T-cell (primary cell): ENCODE data around the gene TNNT2. TPM values are rescaled to one million over a fixed set of nuclear protein-coding genes. Genes with fewer than 3 reads are reported as not detected.

ENCODE experiments used
- ATAC-seq, 4 experiments: fragments of 200-7000 bp in 3 of 4; fragments of 150-1000 bp in 1 of 4; cut with Tn5 transposase; replicated peaks in 1 of 4; 1 replicate in 3 of 4; 2 replicates in 1 of 4; pipeline ENCODE4 v1.10.0; 2021; ENCODE audit warnings: moderate library complexity in 3 of 4, mild to moderate bottlenecking in 2 of 4, moderate number of reproducible peaks in 1 of 4
- CTCF ChIA-PET, 2 donors: fragments of 300-600 bp; sonication (Branson Sonifier 250); formaldehyde crosslinking; loops; one replicate each; lab custom pipeline; 2022; ENCODE audit warnings: antibody characterized with exemption in 2 of 2; lab: Charles Lee
- POLR2A ChIA-PET, 2 donors: fragments of 300-600 bp; sonication (Branson Sonifier 250); formaldehyde crosslinking; loops; one replicate each; lab custom pipeline; 2022; ENCODE audit warnings: antibody characterized with exemption in 2 of 2; lab: Charles Lee
- DNase-seq, 35 experiments: peaks; one replicate each; pipeline versions ENCODE4 v3.0.0 to v3.0.0-alpha.2; 2013 to 2023
- H3K27ac ChIP-seq: one replicate; pipeline ENCODE4 v1.5.1; 2013; ENCODE audit warnings: low read length
- H3K27me3 ChIP-seq, 2 experiments: replicated peaks in 1 of 2; 1 replicate in 1 of 2; 2 replicates in 1 of 2; pipeline versions ENCODE4 v1.6.1 to v1.7.0; 2013; ENCODE audit warnings: low read length in 1 of 2, mixed read lengths in 1 of 2; ENCODE audit not compliant: control insufficient read depth in 2 of 2, insufficient read depth in 2 of 2; ENCODE audit errors: extremely low read depth in 1 of 2
- H3K36me3 ChIP-seq, 2 donors: 1 replicate in 1 of 2; 2 replicates in 1 of 2; pipeline versions ENCODE4 v1.6.1 to v1.7.0; 2013; ENCODE audit warnings: low read length in 1 of 2; ENCODE audit not compliant: control insufficient read depth in 2 of 2, insufficient read depth in 1 of 2; ENCODE audit errors: extremely low read depth in 1 of 2
- H3K4me1 ChIP-seq, 2 experiments: 1 replicate in 1 of 2; 2 replicates in 1 of 2; pipeline versions ENCODE4 v1.6.1 to v1.7.0; 2013; ENCODE audit warnings: low read length in 2 of 2, mixed read lengths in 1 of 2; ENCODE audit not compliant: insufficient read depth in 2 of 2, control insufficient read depth in 1 of 2; ENCODE audit errors: extremely low read depth in 1 of 2
- H3K4me3 ChIP-seq, 2 donors: 1 replicate in 1 of 2; 2 replicates in 1 of 2; pipeline versions ENCODE4 v1.5.1 to v1.7.0; 2013; ENCODE audit warnings: mild to moderate bottlenecking in 2 of 2, low read length in 1 of 2, moderate library complexity in 1 of 2; ENCODE audit not compliant: control insufficient read depth in 1 of 2; ENCODE audit errors: extremely low read depth in 1 of 2
- H3K9me3 ChIP-seq: 2 replicates; pipeline ENCODE4 v1.7.0; 2013
- H3K27ac Mint-ChIP-seq, 2 donors: one replicate each; pipeline ENCODE4 v1.8.0; 2020 to 2021; ENCODE audit warnings: mild to moderate bottlenecking in 2 of 2, mixed read lengths in 2 of 2
- H3K27me3 Mint-ChIP-seq, 2 donors: one replicate each; pipeline ENCODE4 v1.8.0; 2021 to 2022; ENCODE audit warnings: mixed read lengths in 2 of 2
- H3K36me3 Mint-ChIP-seq: one replicate; pipeline ENCODE4 v1.8.0; 2021; ENCODE audit warnings: mixed read lengths
- H3K4me1 Mint-ChIP-seq, 3 donors: one replicate each; pipeline ENCODE4 v1.8.0; 2020 to 2022; ENCODE audit warnings: mixed read lengths in 3 of 3, mild to moderate bottlenecking in 1 of 3
- H3K4me3 Mint-ChIP-seq, 3 donors: one replicate each; pipeline ENCODE4 v1.8.0; 2020 to 2022; ENCODE audit warnings: mild to moderate bottlenecking in 3 of 3, mixed read lengths in 3 of 3, moderate library complexity in 3 of 3
- H3K9me3 Mint-ChIP-seq, 3 donors: one replicate each; pipeline ENCODE4 v1.8.0; 2020 to 2022; ENCODE audit warnings: mixed read lengths in 3 of 3
- WGBS: methylation state at CpG from one replicate; pipeline ENCODE4 v1.1.5; 2013; ENCODE audit warnings: missing lambda C conversion rate; ENCODE audit not compliant: insufficient coverage; 5-methylcytosine and 5-hydroxymethylcytosine counted together
- total RNA-seq, 35 experiments: library from RNA in 6 of 35; stranded (reverse) in 6 of 35; fragments of 120-200 nt in 1 of 35; gene quantifications; one replicate each; pipeline versions ENCODE4 v1.2.1 to v1.2.4 and lab custom pipeline; 2013 to 2026

TNNT2 gene
- total RNA-seq (not detected), total RNA-seq (lab: John Stamatoyannopoulos, UW) (0 to 0.75 (median 0) reads per million in 29 experiments)
- total RNA-seq (2013): 0.37 TPM

- CTCF ChIA-PET: no interaction called here
- no peaks in the 10 kb centered on the region for H3K9me3 Mint-ChIP-seq
- H3K4me1 Mint-ChIP-seq: no peaks in the 10 kb centered on the region
- ATAC-seq: no peak
- H3K27ac Mint-ChIP-seq: no peak within 1 kb of the TSS
- no peaks in the 10 kb centered on the region for H3K36me3 ChIP-seq
- H3K27me3 ChIP-seq: peaks cover 0 to 45% of the 10 kb centered on the region in 2 experiments
- no peak within 1 kb of the TSS for H3K4me3 ChIP-seq
- H3K27me3 Mint-ChIP-seq: peaks cover 6 to 23% of the 10 kb centered on the region in 2 donors
- POLR2A ChIA-PET: no interaction called here
- no peak for DNase-seq
- no peaks in the 10 kb centered on the region for H3K4me1 ChIP-seq
- WGBS: 29% methylated on average over 1 of the region's 9 CpGs
- H3K27ac ChIP-seq: no peak within 1 kb of the TSS
- no peaks in the 10 kb centered on the region for H3K9me3 ChIP-seq
- H3K36me3 Mint-ChIP-seq: no peaks in the 10 kb centered on the region
- H3K4me3 Mint-ChIP-seq: no peak within 1 kb of the TSS
These were observed at the start of gene TNNT2 for GRCh38 chr1:201377611-201378092. Gene TNNT2 (minus strand): TSS chr1:201377680. CDS start chr1:201373254, 4,426 bp downstream.

- peaks cover 0 to 14% of the 10 kb centered on the region in 2 donors for H3K27me3 Mint-ChIP-seq
These were observed 49.2 kb upstream of the TNNT2 start for GRCh38 chr1:201426479-201427310.

GRCh38 chr1:201424146-201424545 lies 46.7 kb upstream of the TNNT2 start:
- Histone ChIP-seq H3K9me3 (no peaks in the 10 kb centered on the region), H3K27me3 (peaks cover 0 to 27% of the 10 kb centered on the region in 2 experiments), H3K27ac (no peak overlapping the region), H3K4me1 (no peaks in the 10 kb centered on the region), H3K4me3 (no peak overlapping the region), H3K36me3 (no peaks in the 10 kb centered on the region)
- Mint-ChIP-seq H3K9me3 (no peaks in the 10 kb centered on the region), H3K27ac (no peak overlapping the region), H3K4me1 (no peaks in the 10 kb centered on the region), H3K4me3 (no peak overlapping the region), H3K36me3 (no peaks in the 10 kb centered on the region), H3K27me3 (peaks cover 3 to 4% of the 10 kb centered on the region in 2 donors)
- ChIA-PET CTCF (no interaction called here), POLR2A (no interaction called here)
- DNase-seq (no peak), ATAC-seq (no peak)
- WGBS: 79% methylated on average over 2 of the region's 2 CpGs

More at GRCh38 chr1:201426479-201427310, 49.2 kb upstream of the TNNT2 start:
- H3K4me1 ChIP-seq: no peaks in the 10 kb centered on the region
- Mint-ChIP-seq H3K4me1 (no peaks in the 10 kb centered on the region), H3K36me3 (no peaks in the 10 kb centered on the region), H3K9me3 (no peaks in the 10 kb centered on the region), H3K4me3 (no peak overlapping the region), H3K27ac (no peak overlapping the region)
- H3K27me3 ChIP-seq: peaks cover 0 to 39% of the 10 kb centered on the region in 2 experiments
- no peaks in the 10 kb centered on the region for H3K36me3 ChIP-seq
- H3K9me3 ChIP-seq: no peaks in the 10 kb centered on the region
- CTCF ChIA-PET: interaction anchor here in 1 of 2 donors (0.6 kb wide), 1 partner anchor 9 kb away, joined by 3 read pairs; no protein-coding TSS in a partner anchor
- DNase-seq (no peak), ATAC-seq (no peak)
- no peak overlapping the region for H3K4me3 ChIP-seq
- no peak overlapping the region for H3K27ac ChIP-seq
- POLR2A ChIA-PET: no interaction called here
- WGBS: 75% methylated on average over 3 of the region's 15 CpGs

DNA sequence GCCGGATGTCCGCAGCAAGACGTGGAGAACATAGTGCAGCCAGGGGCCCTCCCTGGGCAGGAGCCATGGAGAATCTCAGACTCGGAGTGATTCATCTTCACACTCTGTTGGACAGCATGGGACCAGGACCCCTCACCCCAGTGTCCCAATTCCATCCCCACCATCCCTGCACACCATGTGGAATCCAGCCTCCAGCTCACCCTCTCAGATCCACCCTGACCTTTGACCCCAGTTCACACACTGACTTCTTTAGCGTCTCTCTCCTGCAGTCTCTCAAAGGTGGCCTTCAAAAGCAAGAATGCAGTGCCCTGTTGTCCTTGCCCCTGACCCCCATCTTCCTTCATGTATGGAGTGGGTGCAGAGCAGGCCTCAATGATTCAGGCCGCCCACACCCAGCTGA lies 46.2 kb upstream of the TNNT2 start:
- ChIA-PET POLR2A (no interaction called here), CTCF (no interaction called here)
- Histone ChIP-seq H3K27ac (no peak overlapping the region), H3K4me3 (no peak overlapping the region), H3K27me3 (peaks cover 0 to 26% of the 10 kb centered on the region in 2 experiments), H3K4me1 (no peaks in the 10 kb centered on the region), H3K36me3 (no peaks in the 10 kb centered on the region), H3K9me3 (no peaks in the 10 kb centered on the region)
- H3K4me3 Mint-ChIP-seq: no peak overlapping the region
- no peak for DNase-seq
- WGBS: 94% methylated on average over 4 of the region's 6 CpGs
- no peak overlapping the region for H3K27ac Mint-ChIP-seq
- ATAC-seq: no peak
- H3K36me3 Mint-ChIP-seq: no peaks in the 10 kb centered on the region
- no peaks in the 10 kb centered on the region for H3K9me3 Mint-ChIP-seq
- peaks cover 0 to 7% of the 10 kb centered on the region in 2 donors for H3K27me3 Mint-ChIP-seq
- H3K4me1 Mint-ChIP-seq: no peaks in the 10 kb centered on the region

GRCh38 chr1:201422436-201423030 lies 45.1 kb upstream of the TNNT2 start:
- 80% methylated on average over 2 of the region's 6 CpGs for WGBS
- ATAC-seq (no peak), DNase-seq (no peak)
- H3K27me3 Mint-ChIP-seq: peaks cover 4 to 7% of the 10 kb centered on the region in 2 donors
- no peak overlapping the region for H3K4me3 ChIP-seq
- H3K4me3 Mint-ChIP-seq: no peak overlapping the region
- no peaks in the 10 kb centered on the region for H3K4me1 ChIP-seq
- H3K9me3 ChIP-seq: no peaks in the 10 kb centered on the region
- CTCF ChIA-PET: no interaction called here
- POLR2A ChIA-PET: no interaction called here
- H3K27ac ChIP-seq: no peak overlapping the region
- H3K9me3 Mint-ChIP-seq: no peaks in the 10 kb centered on the region
- H3K4me1 Mint-ChIP-seq: no peaks in the 10 kb centered on the region
- no peak overlapping the region for H3K27ac Mint-ChIP-seq
- peaks cover 0 to 24% of the 10 kb centered on the region in 2 experiments for H3K27me3 ChIP-seq
- no peaks in the 10 kb centered on the region for H3K36me3 Mint-ChIP-seq
- H3K36me3 ChIP-seq: no peaks in the 10 kb centered on the region

DNA sequence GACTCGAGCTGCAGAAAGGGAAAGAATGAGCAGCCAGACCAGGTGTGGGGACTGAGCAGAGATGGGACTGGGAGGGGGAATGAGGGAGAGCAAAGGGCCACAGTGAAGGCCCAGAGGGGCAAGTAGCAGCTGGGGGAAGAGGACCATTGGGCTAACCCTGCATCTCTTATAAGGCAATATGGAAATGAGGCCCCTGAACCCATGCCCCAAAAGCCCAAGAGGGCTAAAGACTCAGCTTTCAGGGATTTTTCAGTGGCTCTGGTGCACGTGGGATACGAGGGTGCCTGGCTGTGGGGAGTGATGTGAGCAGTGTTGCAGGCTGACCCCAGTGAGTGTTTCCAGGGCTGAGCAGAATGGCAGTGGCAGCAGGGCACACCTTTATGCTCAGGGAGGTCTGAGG lies 44.5 kb upstream of the TNNT2 start:
- Histone ChIP-seq H3K9me3 (no peaks in the 10 kb centered on the region), H3K27ac (no peak overlapping the region), H3K4me1 (no peaks in the 10 kb centered on the region), H3K4me3 (no peak overlapping the region), H3K27me3 (peaks cover 0 to 23% of the 10 kb centered on the region in 2 experiments), H3K36me3 (no peaks in the 10 kb centered on the region)
- no peak for DNase-seq
- ATAC-seq: no peak
- Mint-ChIP-seq H3K36me3 (no peaks in the 10 kb centered on the region), H3K27ac (no peak overlapping the region), H3K4me3 (no peak overlapping the region), H3K27me3 (peaks cover 7% of the 10 kb centered on the region in 2 donors), H3K4me1 (no peaks in the 10 kb centered on the region), H3K9me3 (no peaks in the 10 kb centered on the region)
- POLR2A ChIA-PET: no interaction called here
- 57% methylated on average over 3 of the region's 3 CpGs for WGBS
- CTCF ChIA-PET: no interaction called here
